Activated CD8-positive, alpha-beta T cell treated with anti-CD3 and anti-CD28 coated beads for 36 hours (primary cell): Measurements from ENCODE around the gene MXRA5. TPM values are rescaled to one million over a fixed set of nuclear protein-coding genes. Genes with fewer than 3 reads are reported as not detected.

ENCODE experiments used
- ATAC-seq: fragments of 200-7000 bp; cut with Tn5 transposase; one replicate; pipeline ENCODE4 v1.10.0; 2021; ENCODE audit warnings: mild to moderate bottlenecking, moderate library complexity
- CTCF ChIA-PET: fragments of 350-600 bp; sonication (Branson Sonifier 250); formaldehyde crosslinking; loops from one replicate; lab custom pipeline; 2021; ENCODE audit warnings: antibody characterized with exemption; lab: Charles Lee
- POLR2A ChIA-PET: fragments of 350-600 bp; sonication (Branson Sonifier 250); formaldehyde crosslinking; loops from one replicate; lab custom pipeline; 2021; ENCODE audit warnings: antibody characterized with exemption; lab: Charles Lee
- DNase-seq: peaks from one replicate; pipeline ENCODE4 v3.0.0-alpha.2; 2020
- H3K27ac Mint-ChIP-seq: one replicate; pipeline ENCODE4 v1.8.0; 2021; ENCODE audit warnings: mild to moderate bottlenecking, mixed read lengths
- H3K27me3 Mint-ChIP-seq: one replicate; pipeline ENCODE4 v1.8.0; 2021; ENCODE audit warnings: mixed read lengths
- H3K36me3 Mint-ChIP-seq: one replicate; pipeline ENCODE4 v1.8.0; 2021; ENCODE audit warnings: low read depth, mixed read lengths
- H3K4me1 Mint-ChIP-seq: one replicate; pipeline ENCODE4 v1.8.0; 2021; ENCODE audit warnings: low read depth, mixed read lengths
- H3K4me3 Mint-ChIP-seq: one replicate; pipeline ENCODE4 v1.8.0; 2021; ENCODE audit warnings: mild to moderate bottlenecking, moderate library complexity, mixed read lengths
- H3K9me3 Mint-ChIP-seq: one replicate; pipeline ENCODE4 v1.8.0; 2021; ENCODE audit warnings: mixed read lengths
- CTCF ChIP-seq: fragments of 200-600 bp; IDR thresholded peaks from one replicate; pipeline ENCODE4 v1.8.0; 2022; ENCODE audit warnings: antibody characterized with exemption, mild to moderate bottlenecking
- intact Hi-C: fragments of 100-400 bp; cut with micrococcal nuclease; formaldehyde crosslinking; loops from one replicate; pipeline ENCODE4 v1.10.0; 2022
- total RNA-seq, 2 experiments: library from RNA; stranded (reverse); gene quantifications; one replicate each; pipeline ENCODE4 v1.2.3, GENCODE V29; 2021

MXRA5 gene
- total RNA-seq, 2 experiments from 2014 or later, result not detected

GRCh38 chrX:3268829-3269228 is 77.6 kb downstream of the MXRA5 start:
- no peaks in the 10 kb centered on the region for H3K36me3 Mint-ChIP-seq
- H3K4me1 Mint-ChIP-seq, result no peaks in the 10 kb centered on the region
- no peak overlapping the region for H3K27ac Mint-ChIP-seq
- H3K27me3 Mint-ChIP-seq, result no peaks in the 10 kb centered on the region
- ATAC-seq (no peak), DNase-seq (no peak)
- H3K4me3 Mint-ChIP-seq, result no peak overlapping the region
- intact Hi-C loops, result no loop called here
- no peaks in the 10 kb centered on the region for H3K9me3 Mint-ChIP-seq
- ChIA-PET POLR2A (no interaction called here), CTCF (no interaction called here)
- TF ChIP-seq CTCF, result no peak

GRCh38 chrX:3263681-3264126 is 82.7 kb downstream of the MXRA5 start:
- DNase-seq, result no peak
- CTCF ChIA-PET, result no interaction called here
- H3K9me3 Mint-ChIP-seq, result peaks cover 1% of the 10 kb centered on the region
- H3K4me1 Mint-ChIP-seq, result no peaks in the 10 kb centered on the region
- H3K27ac Mint-ChIP-seq, result no peak overlapping the region
- H3K27me3 Mint-ChIP-seq, result no peaks in the 10 kb centered on the region
- intact Hi-C loops, result no loop called here
- no peak for ATAC-seq
- TF ChIP-seq CTCF, result no peak
- no peaks in the 10 kb centered on the region for H3K36me3 Mint-ChIP-seq
- H3K4me3 Mint-ChIP-seq, result no peak overlapping the region
- POLR2A ChIA-PET, result no interaction called here

GRCh38 chrX:3262901-3263300 is 83.6 kb downstream of the MXRA5 start:
- TF ChIP-seq CTCF, result no peak
- Mint-ChIP-seq H3K27ac (no peak overlapping the region), H3K36me3 (no peaks in the 10 kb centered on the region), H3K4me3 (no peak overlapping the region), H3K4me1 (no peaks in the 10 kb centered on the region), H3K27me3 (no peaks in the 10 kb centered on the region), H3K9me3 (peaks cover 1% of the 10 kb centered on the region)
- ChIA-PET CTCF (no interaction called here), POLR2A (no interaction called here)
- ATAC-seq (no peak), DNase-seq (no peak)
- intact Hi-C loops, result no loop called here
